Left hindlimb (tissue), 1 donor: ENCODE results near the gene GABRP.
A peak's percentile ranks its signal among the peaks of the same experiment; 100 is the strongest.
"Not testable (repeated sequence)": the region's sequence is repeated elsewhere in the genome, so short reads cannot be mapped to it uniquely, and the experiment has no call there.

Experiments
- DNase-seq: peaks from one replicate; pipeline ENCODE4 v3.0.0-alpha.2; 2018

GABRP gene

GRCh38 chr5:170809551-170809950 is 26.0 kb downstream of the GABRP start:
- no peak for DNase-seq

- no peak for DNase-seq
These were observed 28.2 kb downstream of the GABRP start for GRCh38 chr5:170811719-170812118.

- DNase-seq, result no peak
These were observed 29.7 kb downstream of the GABRP start for GRCh38 chr5:170813231-170813630.

- DNase-seq, result no peak
These were observed 33.7 kb downstream of the GABRP start for GRCh38 chr5:170817195-170817594.

- DNase-seq, result no peak
These were observed 34.7 kb downstream of the GABRP start for GRCh38 chr5:170818232-170818631.

GRCh38 chr5:170819824-170820223 is 36.3 kb downstream of the GABRP start:
- no peak for DNase-seq

- DNase-seq, result no peak
These were observed 37.8 kb downstream of the GABRP start for GRCh38 chr5:170821257-170821800.

GRCh38 chr5:170826117-170826516 is 42.6 kb downstream of the GABRP start:
- DNase-seq, result no peak

GRCh38 chr5:170832241-170832640 is 48.7 kb downstream of the GABRP start:
- no peak for DNase-seq

GRCh38 chr5:170833981-170834380 is 50.5 kb downstream of the GABRP start:
- DNase-seq, result not testable (repeated sequence)

GRCh38 chr5:170836226-170836625 is 52.7 kb downstream of the GABRP start:
- no peak for DNase-seq

GRCh38 chr5:170843870-170844269 is 60.3 kb downstream of the GABRP start:
- no peak for DNase-seq

GRCh38 chr5:170844651-170845050 is 61.1 kb downstream of the GABRP start:
- DNase-seq, result no peak

- no peak for DNase-seq
These were observed 62.9 kb downstream of the GABRP start for GRCh38 chr5:170846416-170846815.

- DNase-seq, result no peak
These were observed 63.3 kb downstream of the GABRP start for GRCh38 chr5:170846846-170847245.

- no peak for DNase-seq
These were observed 64.5 kb downstream of the GABRP start for GRCh38 chr5:170848033-170848432.

- DNase-seq, result no peak
These were observed 65.8 kb downstream of the GABRP start for GRCh38 chr5:170849374-170849773.

GRCh38 chr5:170854566-170854965 is 71.0 kb downstream of the GABRP start:
- no peak for DNase-seq

GRCh38 chr5:170857066-170857465 is 73.5 kb downstream of the GABRP start:
- DNase-seq, result no peak

- DNase-seq, result no peak
These were observed 76.9 kb downstream of the GABRP start for GRCh38 chr5:170860415-170860814.

GRCh38 chr5:170860818-170861666 is 77.5 kb downstream of the GABRP start:
- DNase-seq, result no peak

- no peak for DNase-seq
These were observed 78.1 kb downstream of the GABRP start for GRCh38 chr5:170861667-170861916.

GRCh38 chr5:170861917-170862766 is 78.6 kb downstream of the GABRP start, which contains the start of gene RANBP17:
TSS of gene RANBP17 (plus strand) at chr5:170862018.
- DNase-seq, result peak; percentile 74

GRCh38 chr5:170863646-170864045 is 80.1 kb downstream of the GABRP start:
- no peak for DNase-seq
